ENCODE data around the gene VTI1A. TPM values are rescaled to one million over a fixed set of nuclear protein-coding genes. Genes with fewer than 3 reads are reported as not detected.

VTI1A gene
- total RNA-seq, 4 donors from 2014 or later = 21.5 to 50.6 (median 37.5) TPM

GRCh38 chr10:112680586-112680985 is 233.6 kb downstream of the VTI1A start:
- Histone ChIP-seq H3K4me3 (no peak overlapping the region), H3K27me3 (no peaks in the 10 kb centered on the region), H3K4me1 (no peaks in the 10 kb centered on the region), H3K9me3 (no peaks in the 10 kb centered on the region), H3K36me3 (no peaks in the 10 kb centered on the region), H3K27ac (no peak overlapping the region)
- TF ChIP-seq POLR2A (IDR thresholded peaks at IDR 0.05) = no peak
- no peak for TF ChIP-seq CTCF (IDR thresholded peaks at IDR 0.05)
- no peak for DNase-seq
- intact Hi-C loops (cut with DNase I; ENCODE audit: low total_unique reads) = no loop called here

- DNase-seq = no peak
- no peaks in the 10 kb centered on the region for H3K36me3 ChIP-seq
- no peak for TF ChIP-seq POLR2A (IDR thresholded peaks at IDR 0.05)
- H3K4me3 ChIP-seq = no peak overlapping the region
- H3K27me3 ChIP-seq = no peaks in the 10 kb centered on the region
- H3K4me1 ChIP-seq = no peaks in the 10 kb centered on the region
- intact Hi-C loops (cut with DNase I; ENCODE audit: low total_unique reads) = no loop called here
- no peaks in the 10 kb centered on the region for H3K9me3 ChIP-seq
- H3K27ac ChIP-seq = no peak overlapping the region
These were observed 240.6 kb downstream of the VTI1A start for GRCh38 chr10:112687647-112688046.

DNA sequence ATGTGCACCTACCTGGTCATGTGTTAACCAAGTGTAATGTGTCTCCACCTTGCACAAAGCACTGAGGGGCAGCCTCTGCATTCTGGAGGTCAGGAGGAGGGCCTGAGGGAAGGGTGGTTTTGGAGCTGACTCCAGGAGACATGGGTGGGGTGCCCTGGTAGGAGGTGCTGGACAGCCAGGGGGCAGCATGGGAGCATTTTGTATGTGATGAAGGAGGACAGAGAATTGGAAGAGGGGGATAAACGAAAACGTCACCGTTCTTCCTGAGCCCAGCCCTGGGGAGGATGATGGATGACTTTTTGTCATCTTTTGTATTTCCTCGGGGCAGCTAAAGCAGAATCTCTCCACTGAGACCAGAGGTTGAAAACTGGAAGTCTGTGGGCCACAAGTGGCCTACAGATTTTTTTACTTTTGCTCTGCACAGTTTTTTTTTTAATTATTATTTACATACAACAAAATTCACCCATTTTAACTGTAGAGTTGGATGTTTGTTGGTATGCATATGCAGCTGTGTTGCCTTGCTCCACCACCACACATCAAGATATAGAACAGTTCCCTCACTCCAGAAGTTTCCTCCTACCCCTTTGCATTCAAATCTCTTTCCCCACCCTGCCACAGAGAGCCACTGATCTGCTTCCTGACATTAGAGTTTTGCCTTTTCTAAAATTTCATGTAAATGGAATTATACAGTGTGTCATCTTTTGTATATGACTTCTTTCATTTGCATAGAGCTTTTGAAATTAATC is 242.5 kb downstream of the VTI1A start:
- H3K9me3 ChIP-seq = no peaks in the 10 kb centered on the region
- H3K27ac ChIP-seq = no peak overlapping the region
- H3K4me3 ChIP-seq = no peak overlapping the region
- H3K36me3 ChIP-seq = no peaks in the 10 kb centered on the region
- intact Hi-C loops (cut with DNase I; ENCODE audit: low total_unique reads) = no loop called here
- no peak for TF ChIP-seq POLR2A (IDR thresholded peaks at IDR 0.05)
- peak in 3 of 4 experiments; percentile 19 to 25 (median 24) for TF ChIP-seq CTCF (IDR thresholded peaks at IDR 0.05)
- no peaks in the 10 kb centered on the region for H3K27me3 ChIP-seq
- DNase-seq = peak; percentile 20 to 31
- no peaks in the 10 kb centered on the region for H3K4me1 ChIP-seq

- Histone ChIP-seq H3K4me3 (no peak overlapping the region), H3K27me3 (no peaks in the 10 kb centered on the region), H3K27ac (no peak overlapping the region), H3K36me3 (no peaks in the 10 kb centered on the region), H3K9me3 (no peaks in the 10 kb centered on the region), H3K4me1 (no peaks in the 10 kb centered on the region)
- TF ChIP-seq POLR2A (IDR thresholded peaks at IDR 0.05) (no peak), CTCF (IDR thresholded peaks at IDR 0.05) (no peak)
- intact Hi-C loops (cut with DNase I; ENCODE audit: low total_unique reads) = no loop called here
- no peak for DNase-seq
These were observed 248.5 kb downstream of the VTI1A start for GRCh38 chr10:112695539-112695938.

DNA sequence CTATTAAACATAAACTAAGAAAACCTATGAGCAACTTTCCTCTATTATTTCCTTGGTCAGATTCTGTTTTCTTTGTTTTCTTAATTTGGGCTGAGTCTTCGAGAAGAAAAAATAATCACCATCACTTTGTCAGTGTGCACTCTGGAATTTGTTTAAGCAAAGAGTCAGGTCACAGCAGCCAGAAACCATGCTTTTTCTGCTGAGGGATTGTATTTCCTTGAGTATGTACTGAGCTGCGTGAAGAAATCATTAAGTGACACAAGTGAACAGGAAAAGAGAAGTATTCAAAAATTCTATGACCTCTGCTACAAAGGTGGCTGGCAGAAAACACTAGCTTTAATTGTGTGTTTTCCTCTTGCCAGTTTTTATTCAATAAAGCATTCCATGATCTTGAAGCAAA is 249.6 kb downstream of the VTI1A start:
- TF ChIP-seq CTCF (IDR thresholded peaks at IDR 0.05) (no peak), POLR2A (IDR thresholded peaks at IDR 0.05) (no peak)
- intact Hi-C loops (cut with DNase I; ENCODE audit: low total_unique reads) = no loop called here
- DNase-seq = no peak
- no peaks in the 10 kb centered on the region for H3K27me3 ChIP-seq
- H3K4me1 ChIP-seq = no peaks in the 10 kb centered on the region
- H3K9me3 ChIP-seq = no peaks in the 10 kb centered on the region
- no peak overlapping the region for H3K27ac ChIP-seq
- H3K36me3 ChIP-seq = no peaks in the 10 kb centered on the region
- no peak overlapping the region for H3K4me3 ChIP-seq

Data from uterus (tissue), 4 donors.